Metanephros (tissue), 2 donors: ENCODE data around the gene TAT. TPM values are rescaled to one million over a fixed set of nuclear protein-coding genes. Genes with fewer than 3 reads are reported as not detected.

Experiments
- small RNA-seq: library from RNA; depleted of rRNA; stranded (forward); fragments of <200 nt; gene quantifications from one replicate; pipeline ENCODE3, GENCODE V24; 2014; ENCODE audit warnings: low replicate concordance
- total RNA-seq: library from RNA; depleted of rRNA; stranded (reverse); fragments of >200 nt; gene quantifications from one replicate; pipeline ENCODE4 v1.2.3, GENCODE V29; 2014

Gene TAT
- not detected for total RNA-seq

DNA sequence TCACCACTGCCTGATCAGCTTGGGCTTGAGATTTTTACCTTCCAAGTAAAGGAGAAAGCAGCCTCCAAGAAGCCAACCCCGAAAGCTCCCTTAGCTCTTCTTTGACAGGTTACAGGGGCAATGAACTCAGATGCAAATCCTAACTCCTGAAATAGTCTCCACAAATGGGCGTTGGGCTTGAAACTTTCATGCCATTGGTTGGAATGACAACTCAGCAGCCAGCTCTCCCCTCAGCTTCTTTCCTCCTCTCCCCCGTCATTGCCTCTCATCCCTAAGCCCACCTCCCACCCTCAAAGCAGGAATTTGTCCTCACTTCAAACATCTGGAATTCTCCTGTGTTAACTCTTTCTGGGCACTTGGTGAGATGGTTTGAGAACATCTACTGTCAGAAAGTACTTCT lies at the start of gene TAT:
TSS of gene TAT (minus strand) at position 122 of the 400 bp plus-strand sequence. CDS start 677 bp downstream, outside the sequence.

DNA sequence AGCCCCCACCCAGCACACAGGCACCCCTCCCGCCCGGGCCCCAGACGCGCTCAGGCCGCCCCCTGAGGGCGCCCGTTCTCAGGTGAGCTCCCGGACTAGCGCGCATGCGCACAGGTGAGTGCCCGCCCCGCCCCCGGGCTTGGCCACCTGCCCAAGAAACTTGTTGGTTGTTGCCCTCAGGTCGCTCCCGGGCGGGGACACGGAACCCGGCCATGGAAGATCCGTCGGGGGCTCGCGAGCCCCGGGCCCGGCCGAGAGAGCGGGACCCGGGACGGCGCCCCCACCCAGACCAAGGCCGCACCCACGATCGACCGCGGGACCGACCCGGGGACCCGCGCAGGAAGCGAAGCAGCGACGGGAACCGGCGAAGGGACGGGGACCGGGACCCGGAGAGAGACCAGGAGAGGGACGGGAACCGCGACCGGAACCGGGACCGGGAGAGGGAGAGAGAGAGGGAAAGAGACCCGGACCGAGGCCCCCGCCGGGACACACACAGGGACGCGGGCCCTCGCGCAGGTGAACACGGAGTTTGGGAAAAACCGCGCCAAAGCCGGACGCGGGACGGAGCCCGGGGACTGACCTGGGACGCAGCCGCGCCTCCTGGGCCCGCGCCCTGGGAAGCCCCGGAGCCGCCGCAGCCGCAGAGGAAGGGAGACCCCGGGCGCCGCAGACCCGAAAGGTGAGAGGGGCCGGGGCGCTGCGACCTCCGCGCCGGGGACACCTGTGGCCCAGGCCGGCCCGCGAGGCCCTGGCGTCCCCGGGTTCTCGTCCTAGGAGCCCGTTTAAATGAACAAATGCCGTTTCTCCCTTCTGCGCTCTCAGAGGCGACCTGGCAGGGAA lies 49.3 kb upstream of the TAT start, which contains the start of gene MARVELD3:
TSS of gene MARVELD3 (plus strand) at position 167 of the 840 bp plus-strand sequence. CDS start at position 213, 46 bp downstream.

DNA sequence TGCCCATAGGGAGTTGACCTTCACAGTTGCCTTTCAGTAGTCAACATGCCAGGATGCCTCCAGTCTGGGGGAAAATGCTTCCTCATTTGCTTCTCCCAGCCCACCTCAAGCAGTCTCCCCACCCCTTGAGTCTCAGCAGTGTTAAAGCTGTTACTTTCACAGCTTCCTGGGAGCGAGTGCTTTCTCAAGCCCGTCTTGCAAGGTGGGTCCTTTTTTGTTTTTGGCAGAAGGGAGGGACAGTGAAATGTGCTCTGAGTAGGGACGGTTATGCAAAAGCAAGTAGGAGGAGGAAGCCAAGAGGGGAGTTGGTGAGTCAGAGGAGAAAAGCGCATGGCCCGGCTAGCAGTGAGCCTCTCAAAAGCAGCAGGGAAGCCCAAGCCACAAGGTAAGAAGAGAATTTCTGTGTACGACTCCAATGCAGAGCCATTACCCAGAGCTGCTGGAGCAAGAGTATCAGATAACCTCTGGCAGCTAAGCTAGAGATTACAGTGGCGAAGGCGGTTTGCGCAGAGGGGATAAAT lies 50.7 kb downstream of the TAT start, which contains the start of gene CHST4:
TSS of gene CHST4 (plus strand) at position 316 of the 521 bp plus-strand sequence. CDS start 10,252 bp downstream, outside the sequence.

Small RNA genes within 50 kb of the gene (small RNA-seq; reads per million reads assigned to genes)
- not detected for gene RNU6-1061P

Other genes with a start within 250 kb of the TAT start
- gene CALB2, start 218.4 kb downstream of the TAT start, total RNA-seq = 0.47 TPM
- gene TLE7, start 135.0 kb downstream of the TAT start, total RNA-seq = not detected
- gene ZNF23, start 114.8 kb downstream of the TAT start, total RNA-seq = 7.1 TPM
- 7.9 TPM for gene ZNF19, start 87.8 kb downstream of the TAT start, total RNA-seq
- not detected for gene CHST4, start 50.7 kb downstream of the TAT start, total RNA-seq
- gene MARVELD3, start 49.1 kb upstream of the TAT start, total RNA-seq = 18.3 TPM
- 7.7 TPM for gene PHLPP2, start 147.6 kb upstream of the TAT start, total RNA-seq
- gene AP1G1, start 231.7 kb upstream of the TAT start, total RNA-seq = 104 TPM